Activated CD8-positive, alpha-beta memory T cell treated with anti-CD3 and anti-CD28 coated beads, Interleukin-2, amount 10 ng/mL, durations not matched to agents 7 days and 5 days (primary cell): ENCODE results near the gene GPR137B. TPM values are rescaled to one million over a fixed set of nuclear protein-coding genes. Genes with fewer than 3 reads are reported as not detected.
A peak's percentile ranks its signal among the peaks of the same experiment; 100 is the strongest.
"Not testable (repeated sequence)": the region's sequence is repeated elsewhere in the genome, so short reads cannot be mapped to it uniquely, and the experiment has no call there.

Experiments used
- ATAC-seq: fragments of 150-1000 bp; cut with Tn5 transposase; one replicate; pipeline ENCODE4 v1.10.0; 2021; ENCODE audit warnings: moderate library complexity
- CTCF ChIA-PET: fragments of 350-600 bp; sonication (Branson Sonifier 250); formaldehyde crosslinking; loops from one replicate; lab custom pipeline; 2021; ENCODE audit warnings: antibody characterized with exemption; lab: Charles Lee
- DNase-seq: peaks from one replicate; pipeline ENCODE4 v3.0.0-alpha.2; 2020
- H3K27ac Mint-ChIP-seq: one replicate; pipeline ENCODE4 v1.8.0; 2021; ENCODE audit warnings: mild to moderate bottlenecking, mixed read lengths
- H3K27me3 Mint-ChIP-seq: one replicate; pipeline ENCODE4 v1.8.0; 2021; ENCODE audit warnings: mixed read lengths
- H3K36me3 Mint-ChIP-seq: one replicate; pipeline ENCODE4 v1.8.0; 2021; ENCODE audit warnings: mild to moderate bottlenecking, mixed read lengths
- H3K4me1 Mint-ChIP-seq: one replicate; pipeline ENCODE4 v1.8.0; 2021; ENCODE audit warnings: mixed read lengths
- H3K4me3 Mint-ChIP-seq: one replicate; pipeline ENCODE4 v1.8.0; 2021; ENCODE audit warnings: mild to moderate bottlenecking, moderate library complexity, mixed read lengths
- H3K9me3 Mint-ChIP-seq: one replicate; pipeline ENCODE4 v1.8.0; 2022; ENCODE audit warnings: low read depth, mixed read lengths
- total RNA-seq, 2 experiments: library from RNA; stranded (reverse); gene quantifications; one replicate each; pipeline ENCODE4 v1.2.3, GENCODE V29; 2021

GPR137B gene
- total RNA-seq, 2 experiments from 2014 or later = 6.3 to 9.7 TPM

DNA sequence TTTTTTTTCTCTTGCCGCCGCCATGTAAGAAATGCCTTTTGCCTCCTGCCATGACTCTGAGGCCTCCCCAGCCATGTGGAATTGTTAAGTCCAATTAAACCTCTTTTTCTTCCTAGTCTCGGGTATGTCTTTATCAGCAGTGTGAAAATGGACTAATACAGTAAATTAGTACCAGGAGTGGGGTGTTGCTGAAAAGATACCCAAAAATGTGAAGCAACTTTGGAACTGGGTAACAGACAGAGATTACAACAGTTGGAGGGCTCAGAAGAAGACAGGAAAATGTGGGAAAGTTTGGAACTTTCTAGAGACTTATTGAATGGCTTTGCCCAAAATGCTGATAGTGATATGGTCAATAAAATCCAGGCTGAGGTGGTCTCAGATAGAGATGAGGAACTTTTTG lies 19.4 kb downstream of the GPR137B start:
- Mint-ChIP-seq H3K9me3 (peaks cover 11% of the 10 kb centered on the region), H3K4me1 (peaks cover 49% of the 10 kb centered on the region), H3K36me3 (peaks cover 30% of the 10 kb centered on the region)
- H3K4me3 Mint-ChIP-seq, H3K27ac Mint-ChIP-seq, DNase-seq, ATAC-seq, CTCF ChIA-PET, H3K27me3 Mint-ChIP-seq: not testable (repeated sequence)

DNA sequence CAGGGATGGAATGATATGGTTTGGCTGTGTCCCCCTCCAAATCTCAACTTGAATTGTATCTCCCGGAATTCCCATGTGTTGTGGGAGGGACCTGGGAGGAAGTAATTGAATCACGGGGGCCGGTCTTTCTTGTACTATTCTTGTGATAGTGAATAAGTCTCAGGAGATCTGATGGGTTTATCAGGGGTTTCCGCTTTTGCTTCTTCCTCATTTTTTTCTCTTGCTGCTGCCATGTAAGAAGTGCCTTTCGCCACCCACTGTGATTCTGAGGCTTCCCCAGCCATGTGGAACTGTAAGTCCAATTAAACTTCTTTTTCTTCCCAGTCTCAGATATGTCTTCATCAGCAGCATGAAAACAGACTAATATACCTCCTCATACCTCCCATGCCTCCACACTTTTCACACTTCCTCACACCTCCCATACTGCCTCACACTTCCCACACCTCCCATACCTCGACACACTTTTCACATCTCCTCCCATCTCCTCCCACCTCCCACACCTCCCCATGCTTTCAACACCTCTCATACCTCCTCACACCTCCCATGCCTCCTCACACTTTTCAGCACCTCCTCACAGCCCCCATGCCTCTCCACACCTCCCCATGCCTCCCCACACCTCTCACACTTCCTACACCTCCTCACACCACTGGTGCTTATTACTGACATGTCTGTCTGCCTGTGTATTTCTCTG lies 21.3 kb downstream of the GPR137B start:
- CTCF ChIA-PET = no interaction called here
- Mint-ChIP-seq H3K27ac (no peak overlapping the region), H3K4me1 (peaks cover 36% of the 10 kb centered on the region), H3K9me3 (peaks cover 11% of the 10 kb centered on the region), H3K27me3 (no peaks in the 10 kb centered on the region), H3K4me3 (no peak overlapping the region), H3K36me3 (peaks cover 27% of the 10 kb centered on the region)
- DNase-seq (no peak), ATAC-seq (no peak)

DNA sequence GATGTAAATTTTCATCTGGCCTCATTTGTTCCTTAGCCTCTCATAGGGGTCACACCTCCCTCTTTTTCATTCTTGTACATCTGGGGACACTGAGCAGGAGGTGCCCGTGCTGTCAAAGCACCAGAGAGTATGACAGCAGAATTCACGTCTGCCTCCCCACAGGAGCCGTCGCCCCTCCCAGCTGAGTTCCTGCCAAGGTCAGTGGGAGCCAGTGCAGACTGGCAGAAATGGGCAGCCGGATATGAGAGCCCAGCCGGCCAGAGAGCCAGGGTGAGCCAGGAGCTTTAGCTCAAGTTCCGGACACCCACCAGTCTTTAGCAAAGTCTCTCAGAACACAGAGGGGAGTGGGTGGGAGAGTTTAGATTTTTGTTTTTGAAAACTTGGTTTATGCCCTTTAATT lies 21.9 kb downstream of the GPR137B start:
- H3K4me3 Mint-ChIP-seq = no peak overlapping the region

DNA sequence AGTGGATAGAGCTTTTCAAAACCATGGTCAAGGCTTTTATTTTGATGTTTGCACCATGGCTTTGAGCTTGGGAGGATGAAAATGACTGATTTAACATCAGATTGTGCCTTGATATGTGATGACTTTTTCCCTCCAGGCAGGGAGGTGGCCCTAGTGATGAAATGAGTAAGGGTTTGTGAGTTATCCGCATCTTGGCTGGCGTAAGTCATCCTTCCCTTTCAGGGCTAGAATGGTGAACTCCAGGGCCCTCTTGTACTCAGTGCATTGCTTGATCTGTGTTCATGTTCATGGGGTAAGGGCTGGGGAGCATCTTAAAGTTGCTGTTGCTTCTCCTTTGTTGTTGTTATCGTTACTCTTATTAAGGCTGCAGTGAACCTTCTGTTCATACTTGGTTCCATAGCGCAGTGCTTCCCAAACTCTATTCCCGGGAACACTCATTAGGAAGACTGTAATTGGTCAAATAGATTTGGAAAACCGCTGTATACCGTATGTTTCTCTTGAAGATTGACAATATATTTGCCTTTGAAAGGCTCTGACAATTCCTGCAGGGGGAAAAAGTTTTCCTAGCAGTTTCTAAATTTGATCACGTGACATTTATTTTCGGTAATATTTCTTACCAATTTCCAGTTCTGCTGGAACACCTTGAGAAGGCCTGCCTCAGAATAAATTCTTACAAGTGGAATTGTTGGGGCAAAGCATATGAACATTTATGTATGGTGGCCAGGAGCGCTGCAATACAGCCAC lies 23.1 kb downstream of the GPR137B start:
- H3K9me3 Mint-ChIP-seq = peaks cover 11% of the 10 kb centered on the region
- CTCF ChIA-PET = no interaction called here
- H3K4me1 Mint-ChIP-seq = peaks cover 18% of the 10 kb centered on the region
- no peak for DNase-seq
- no peak overlapping the region for H3K4me3 Mint-ChIP-seq
- no peak for ATAC-seq
- H3K36me3 Mint-ChIP-seq = peaks cover 27% of the 10 kb centered on the region
- no peak overlapping the region for H3K27ac Mint-ChIP-seq
- H3K27me3 Mint-ChIP-seq = no peaks in the 10 kb centered on the region

More for the DNA sequence above, 21.9 kb downstream of the GPR137B start:
- no peak overlapping the region for H3K27ac Mint-ChIP-seq
- DNase-seq = no peak
- no peak for ATAC-seq
- peaks cover 27% of the 10 kb centered on the region for H3K36me3 Mint-ChIP-seq
- H3K9me3 Mint-ChIP-seq = peaks cover 11% of the 10 kb centered on the region
- CTCF ChIA-PET = interaction anchor here (0.6 kb wide), 1 partner anchor 22 kb away, joined by 3 read pairs; the partner anchor contains the start of gene GPR137B
- H3K27me3 Mint-ChIP-seq = no peaks in the 10 kb centered on the region
- H3K4me1 Mint-ChIP-seq = peaks cover 29% of the 10 kb centered on the region

DNA sequence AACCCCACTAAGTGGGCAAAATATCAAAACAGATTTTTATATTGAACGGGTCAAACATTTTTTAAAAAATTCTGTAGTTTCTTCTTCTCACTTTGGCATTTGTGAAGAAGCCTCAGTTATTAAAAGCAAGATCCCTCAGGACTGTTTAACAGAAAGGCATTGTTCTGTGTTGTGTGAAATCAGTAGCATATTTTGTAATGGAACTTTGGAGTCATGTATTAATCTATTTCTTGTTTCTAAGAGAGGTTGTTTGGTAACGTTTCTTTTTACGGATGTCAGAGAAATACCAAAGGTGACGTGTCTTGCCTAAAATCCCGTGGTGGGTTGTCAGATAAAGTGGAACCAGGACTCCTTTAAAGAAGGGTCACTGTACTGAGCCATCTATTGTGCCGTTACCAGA lies 23.7 kb downstream of the GPR137B start:
- H3K36me3 Mint-ChIP-seq = peaks cover 24% of the 10 kb centered on the region
- CTCF ChIA-PET = no interaction called here
- no peak overlapping the region for H3K4me3 Mint-ChIP-seq
- H3K27ac Mint-ChIP-seq = no peak overlapping the region
- peaks cover 9% of the 10 kb centered on the region for H3K9me3 Mint-ChIP-seq
- no peak for ATAC-seq
- no peaks in the 10 kb centered on the region for H3K27me3 Mint-ChIP-seq
- H3K4me1 Mint-ChIP-seq = peaks cover 11% of the 10 kb centered on the region
- DNase-seq = peak; percentile 9

DNA sequence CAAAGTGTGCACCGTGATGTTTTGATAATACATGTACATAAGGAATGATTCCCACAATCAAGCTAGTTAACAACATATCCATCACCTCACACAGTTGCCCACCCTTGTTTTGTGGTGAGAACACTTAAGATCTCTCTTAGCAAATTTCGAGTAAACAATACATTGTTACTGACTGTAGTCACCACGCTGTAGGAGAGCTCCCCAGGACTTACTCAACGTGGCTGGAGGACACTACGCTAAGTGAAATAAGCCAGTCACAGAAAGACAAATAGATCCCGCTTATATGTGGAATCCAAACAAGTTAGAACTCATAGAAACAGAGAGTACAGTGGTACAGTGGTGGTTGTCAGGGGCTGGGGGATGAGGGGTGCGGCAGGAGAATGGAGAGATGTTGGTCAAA lies 24.8 kb downstream of the GPR137B start:
- CTCF ChIA-PET = no interaction called here
- no peak overlapping the region for H3K27ac Mint-ChIP-seq
- H3K27me3 Mint-ChIP-seq = no peaks in the 10 kb centered on the region
- peak; percentile 23 for DNase-seq
- no peak for ATAC-seq
- H3K36me3 Mint-ChIP-seq = peaks cover 13% of the 10 kb centered on the region
- peaks cover 8% of the 10 kb centered on the region for H3K4me1 Mint-ChIP-seq
- H3K4me3 Mint-ChIP-seq = no peak overlapping the region
- H3K9me3 Mint-ChIP-seq = peaks cover 4% of the 10 kb centered on the region

DNA sequence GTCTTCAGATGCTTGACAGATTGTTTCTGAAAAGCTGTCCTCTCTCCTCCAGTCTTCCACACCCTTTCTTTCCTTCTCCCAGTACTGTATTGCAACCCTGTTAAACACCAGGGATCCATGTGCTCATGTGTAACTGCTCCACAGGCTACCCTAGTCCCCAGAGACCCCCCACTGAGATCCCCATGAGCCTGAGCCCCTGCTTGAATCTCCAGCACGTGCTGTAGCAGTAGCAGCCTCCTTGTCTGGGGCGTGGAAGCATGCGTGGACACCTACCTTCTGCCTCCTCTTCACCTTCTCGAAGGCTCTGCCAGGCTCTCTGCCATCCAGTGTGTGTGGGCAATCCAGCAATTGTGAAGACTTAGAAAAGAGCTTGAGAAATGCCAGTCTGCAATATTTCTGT lies 25.2 kb downstream of the GPR137B start:
- H3K4me1 Mint-ChIP-seq = peaks cover 8% of the 10 kb centered on the region
- H3K27ac Mint-ChIP-seq = no peak overlapping the region
- ATAC-seq (no peak), DNase-seq (peak; percentile 31)
- H3K27me3 Mint-ChIP-seq = no peaks in the 10 kb centered on the region
- peaks cover 4% of the 10 kb centered on the region for H3K9me3 Mint-ChIP-seq
- peaks cover 12% of the 10 kb centered on the region for H3K36me3 Mint-ChIP-seq
- CTCF ChIA-PET = no interaction called here
- no peak overlapping the region for H3K4me3 Mint-ChIP-seq

DNA sequence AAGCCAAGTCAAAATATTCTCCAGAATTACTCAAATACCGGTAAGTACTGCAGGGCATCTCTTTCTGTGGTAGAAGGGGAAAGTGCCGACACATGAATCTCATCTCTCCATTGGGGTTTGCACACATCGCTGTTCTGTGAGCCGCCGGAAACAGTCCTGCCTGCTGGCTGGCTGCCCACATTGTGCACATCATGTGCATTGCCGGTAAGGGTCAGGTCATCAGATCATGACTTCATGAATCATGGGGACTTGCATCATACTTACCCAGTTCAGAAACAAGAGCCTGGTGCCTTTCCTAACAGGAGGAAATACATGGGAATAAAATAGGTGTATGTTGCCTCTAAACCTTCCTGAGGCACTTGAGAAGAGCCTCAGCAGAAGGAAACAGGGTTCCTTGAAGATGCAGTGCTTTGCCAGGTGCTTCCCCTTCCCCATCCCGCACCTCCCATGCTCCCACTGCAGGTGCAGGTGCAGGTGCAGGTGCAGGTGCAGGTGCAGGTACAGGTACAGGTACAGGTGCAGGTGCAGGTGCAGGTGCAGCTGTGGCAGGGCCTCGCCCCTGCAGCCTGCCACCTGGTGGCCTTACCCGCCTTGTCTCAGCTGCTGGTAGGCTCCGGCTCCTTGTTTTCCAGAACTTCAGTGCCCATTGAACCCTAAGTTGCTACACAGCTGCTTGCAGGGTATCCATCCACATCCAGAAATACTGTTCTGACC lies 26.5 kb downstream of the GPR137B start:
- H3K27ac Mint-ChIP-seq = no peak overlapping the region
- peaks cover 3% of the 10 kb centered on the region for H3K4me1 Mint-ChIP-seq
- ATAC-seq (no peak), DNase-seq (peak; percentile 40)
- H3K27me3 Mint-ChIP-seq = no peaks in the 10 kb centered on the region
- peaks cover 4% of the 10 kb centered on the region for H3K36me3 Mint-ChIP-seq
- no peak overlapping the region for H3K4me3 Mint-ChIP-seq
- CTCF ChIA-PET = interaction anchor here (0.7 kb wide), 1 partner anchor 12 kb away, joined by 3 read pairs; no protein-coding TSS in a partner anchor
- no peaks in the 10 kb centered on the region for H3K9me3 Mint-ChIP-seq

DNA sequence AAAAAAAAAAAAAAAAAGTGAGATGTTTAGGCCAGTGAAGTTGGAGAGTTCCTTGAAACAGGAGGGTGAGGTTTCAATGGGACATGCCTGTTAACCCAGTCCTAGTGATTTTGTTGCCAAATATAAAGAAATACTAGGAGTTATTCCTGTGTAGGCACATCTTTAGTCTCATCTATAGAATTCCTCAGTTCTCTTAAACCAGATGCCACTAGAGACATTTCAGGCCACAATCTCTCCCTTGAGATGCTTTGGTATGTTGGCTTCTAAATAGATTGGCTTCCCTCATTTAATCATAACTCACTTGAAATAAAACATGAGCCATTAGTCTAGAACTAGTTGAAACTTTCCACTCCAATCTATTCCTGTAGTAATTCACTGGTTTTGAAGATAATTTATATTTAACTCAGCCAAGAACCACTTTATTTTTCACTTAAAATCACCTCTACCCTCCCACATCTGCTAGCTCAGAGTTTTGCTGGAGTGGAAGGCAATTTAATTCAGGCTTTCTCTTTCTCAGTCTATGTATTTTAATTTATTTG lies 29.8 kb downstream of the GPR137B start:
- no peak for ATAC-seq
- CTCF ChIA-PET = no interaction called here
- no peaks in the 10 kb centered on the region for H3K9me3 Mint-ChIP-seq
- H3K4me1 Mint-ChIP-seq = no peaks in the 10 kb centered on the region
- no peak overlapping the region for H3K27ac Mint-ChIP-seq
- DNase-seq = no peak
- no peaks in the 10 kb centered on the region for H3K36me3 Mint-ChIP-seq
- no peaks in the 10 kb centered on the region for H3K27me3 Mint-ChIP-seq
- H3K4me3 Mint-ChIP-seq = no peak overlapping the region

DNA sequence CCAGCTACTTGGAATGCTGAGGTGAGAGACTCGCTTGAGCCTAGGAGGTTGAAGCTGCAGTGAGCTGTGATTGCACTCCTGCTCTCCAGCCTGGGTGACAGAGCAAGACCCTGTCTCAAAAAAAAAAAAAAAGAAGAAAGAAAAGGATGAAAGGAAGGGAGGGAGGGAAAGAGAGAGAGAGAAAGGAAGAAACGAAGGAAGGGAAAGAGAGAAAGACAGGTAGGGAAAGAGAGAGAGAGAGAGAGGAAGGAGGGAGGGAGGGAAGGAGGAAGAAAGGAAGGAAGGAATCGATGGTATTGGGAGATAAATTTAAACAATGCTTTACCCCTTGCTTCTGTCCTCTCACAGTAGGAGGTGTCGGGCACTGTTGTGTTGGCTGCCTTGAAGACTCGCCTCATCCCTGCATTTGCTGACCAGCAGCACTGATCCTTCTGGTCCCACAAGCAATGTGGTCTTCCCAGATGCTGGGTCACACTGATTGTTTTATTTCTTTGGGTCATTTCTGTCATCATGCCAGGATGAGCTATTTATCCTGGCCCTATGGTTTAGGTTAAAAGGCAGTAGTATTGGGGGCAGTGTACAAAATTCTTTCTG lies 30.9 kb downstream of the GPR137B start:
- no peaks in the 10 kb centered on the region for H3K4me1 Mint-ChIP-seq
- DNase-seq = peak; percentile 5
- CTCF ChIA-PET = no interaction called here
- H3K36me3 Mint-ChIP-seq = no peaks in the 10 kb centered on the region
- H3K27me3 Mint-ChIP-seq = no peaks in the 10 kb centered on the region
- no peak overlapping the region for H3K4me3 Mint-ChIP-seq
- ATAC-seq = no peak
- H3K27ac Mint-ChIP-seq = no peak overlapping the region
- no peaks in the 10 kb centered on the region for H3K9me3 Mint-ChIP-seq

DNA sequence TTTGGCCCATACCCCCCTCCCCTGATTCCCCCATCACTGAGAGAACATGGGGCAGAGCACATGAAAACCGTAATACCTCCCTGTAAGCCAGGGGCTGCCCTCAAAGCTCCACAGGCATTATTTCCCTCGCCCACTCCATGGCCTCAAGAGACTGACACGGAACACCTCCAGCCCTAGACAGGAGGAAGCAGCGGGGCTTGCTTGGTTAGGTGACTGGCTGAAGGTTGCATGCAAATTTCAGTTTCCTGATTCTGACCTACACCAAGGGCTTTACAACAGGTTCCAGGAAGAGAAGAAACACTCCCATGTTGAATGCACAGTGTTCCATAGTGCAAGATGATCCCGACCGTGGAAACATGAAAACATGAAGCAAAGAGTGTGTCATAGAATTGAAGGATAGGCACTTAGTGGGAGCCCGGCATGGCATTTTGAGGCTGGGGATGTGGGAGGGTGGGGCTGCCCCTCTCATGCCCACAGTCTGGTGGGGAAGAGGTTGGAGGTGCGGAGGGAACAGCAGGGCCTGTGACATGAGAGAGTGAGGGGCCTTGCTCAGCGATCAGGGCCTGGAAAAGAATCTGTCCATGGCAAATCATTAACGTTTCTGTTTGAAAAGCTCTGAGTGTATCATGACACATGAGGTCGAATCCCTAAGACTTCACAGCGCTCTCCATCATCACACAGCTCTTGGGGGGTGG lies 33.5 kb downstream of the GPR137B start:
- peaks cover 2% of the 10 kb centered on the region for H3K36me3 Mint-ChIP-seq
- no peaks in the 10 kb centered on the region for H3K27me3 Mint-ChIP-seq
- ATAC-seq (no peak), DNase-seq (no peak)
- CTCF ChIA-PET = interaction anchor here (0.5 kb wide), 1 partner anchor 216 kb away, joined by 3 read pairs; no protein-coding TSS in a partner anchor
- no peak overlapping the region for H3K27ac Mint-ChIP-seq
- no peaks in the 10 kb centered on the region for H3K4me1 Mint-ChIP-seq
- H3K4me3 Mint-ChIP-seq = no peak overlapping the region
- H3K9me3 Mint-ChIP-seq = no peaks in the 10 kb centered on the region

DNA sequence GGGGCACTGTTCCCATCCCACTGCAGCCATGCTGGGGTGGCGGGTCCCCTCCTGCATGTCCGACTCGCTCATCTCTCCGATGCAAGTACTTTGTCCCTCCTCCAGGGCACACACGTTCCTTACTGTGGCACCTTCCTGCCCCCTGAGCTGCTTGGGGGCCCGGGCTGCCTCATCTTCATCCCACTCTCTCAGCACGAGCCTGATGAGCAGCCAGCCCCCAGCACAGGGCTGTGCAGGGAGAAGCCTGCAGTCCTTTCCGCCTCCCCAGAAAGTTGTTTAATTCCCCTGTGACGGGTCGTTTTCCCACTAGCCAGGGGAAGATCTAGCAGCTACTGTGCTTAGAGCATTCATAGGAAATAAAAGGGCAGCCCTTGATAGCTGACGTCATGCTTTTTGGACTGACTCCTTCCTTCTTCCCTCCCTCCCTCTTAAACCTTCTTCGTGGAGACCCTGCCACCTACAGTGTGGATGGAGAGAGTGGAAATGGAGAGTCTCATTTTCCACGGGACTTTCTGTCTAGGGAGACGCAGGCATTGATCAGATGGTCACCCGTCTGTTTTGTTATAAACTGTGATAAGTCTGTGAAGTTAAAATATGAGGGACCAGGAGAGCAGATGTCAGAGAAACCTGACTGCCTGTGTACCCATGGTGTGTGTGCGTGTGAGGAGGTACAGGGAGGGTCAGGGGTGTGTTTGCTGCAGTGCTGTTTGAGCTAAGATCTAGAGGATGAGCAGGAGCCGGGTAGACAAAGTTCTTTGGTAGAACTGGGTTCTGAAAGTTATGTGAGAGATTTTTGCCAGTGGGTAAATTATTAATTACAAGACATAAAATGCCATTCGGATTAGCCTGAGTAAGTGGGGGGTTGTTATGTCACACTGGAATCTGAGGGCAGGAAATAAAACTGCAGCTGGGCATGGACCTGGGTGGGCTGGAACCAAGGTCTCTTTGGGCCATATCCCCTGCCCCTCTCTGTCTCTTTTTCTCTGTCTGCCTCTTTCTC lies 34.3 kb downstream of the GPR137B start:
- DNase-seq = no peak
- CTCF ChIA-PET = no interaction called here
- no peak for ATAC-seq
- no peak overlapping the region for H3K4me3 Mint-ChIP-seq
- H3K27me3 Mint-ChIP-seq = no peaks in the 10 kb centered on the region
- no peak overlapping the region for H3K27ac Mint-ChIP-seq
- H3K4me1 Mint-ChIP-seq = peaks cover 2% of the 10 kb centered on the region
- peaks cover 5% of the 10 kb centered on the region for H3K36me3 Mint-ChIP-seq
- no peaks in the 10 kb centered on the region for H3K9me3 Mint-ChIP-seq
